GM18502 (cell line): ENCODE measurements around the gene VSTM2B.
"Not testable (repeated sequence)": the region's sequence is repeated elsewhere in the genome, so short reads cannot be mapped to it uniquely, and the experiment has no call there.

Source experiments
- ATAC-seq: cut with Tn5 transposase; IDR thresholded peaks from one replicate; pipeline ENCODE4 v1.9.1; 2021; ENCODE audit warnings: mild to moderate bottlenecking; ENCODE audit not compliant: unreplicated experiment, poor library complexity

Gene VSTM2B

DNA sequence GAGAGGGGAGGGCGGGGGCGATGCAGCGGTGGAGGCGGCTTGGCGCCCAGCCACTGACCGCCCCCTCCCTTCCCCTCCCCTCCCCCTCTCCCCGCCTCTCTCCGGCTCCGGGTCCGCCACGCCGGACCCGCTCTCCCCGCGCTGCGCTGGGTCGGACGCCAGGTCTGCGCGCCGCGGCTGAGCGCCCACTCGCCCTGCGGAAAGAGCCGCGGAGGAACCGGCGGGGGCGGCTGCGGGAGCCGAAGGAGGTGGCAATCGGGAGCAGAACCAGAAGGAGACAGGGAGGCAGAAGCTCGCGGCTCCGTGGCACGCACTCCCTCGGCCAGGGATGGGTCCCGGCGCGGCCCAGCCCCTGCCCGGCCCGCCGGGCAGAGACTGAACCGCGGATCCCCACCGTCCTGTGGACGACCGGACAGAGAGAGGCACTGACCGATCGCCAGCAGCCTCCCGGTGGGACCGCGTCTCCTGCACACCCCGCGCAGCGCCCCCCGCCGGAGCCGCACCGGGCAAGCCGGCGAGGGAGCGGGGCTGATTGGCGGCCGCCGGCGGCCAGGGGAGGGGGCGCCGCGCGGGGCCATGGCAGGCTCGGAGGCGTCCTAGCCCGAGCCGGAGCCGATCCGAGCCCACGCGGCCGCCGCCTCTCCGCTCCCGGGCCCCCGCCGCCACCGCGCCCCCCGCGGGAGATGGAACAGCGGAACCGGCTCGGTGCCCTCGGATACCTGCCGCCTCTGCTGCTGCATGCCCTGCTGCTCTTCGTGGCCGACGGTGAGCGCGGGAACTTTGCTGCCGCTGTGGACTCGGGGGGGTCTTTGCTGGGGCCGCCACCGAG lies at the start of gene VSTM2B:
Gene VSTM2B (plus strand): TSS at position 94 of the 829 bp plus-strand sequence. CDS start 590 bp downstream, at position 684.
- ATAC-seq: no peak

DNA sequence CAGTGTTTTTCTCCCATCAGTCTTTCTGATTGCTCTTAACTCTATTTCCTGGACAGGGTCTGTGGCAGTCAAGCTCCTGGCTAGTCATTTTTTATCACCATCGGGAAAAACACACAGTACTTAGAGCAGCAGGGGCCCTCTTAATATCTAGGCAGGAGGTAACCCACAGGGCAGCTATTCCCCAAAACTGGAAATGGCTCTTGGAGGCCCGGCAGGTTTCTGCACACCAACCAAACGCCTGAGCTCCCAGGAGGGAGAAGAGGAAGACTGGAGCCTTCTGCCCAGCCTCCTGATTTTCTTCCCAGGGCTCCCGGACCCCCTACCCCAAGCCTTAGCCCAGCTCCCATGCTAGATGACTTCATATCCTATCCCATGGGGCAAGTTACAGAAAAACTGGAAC lies 49.3 kb upstream of the VSTM2B start:
- no peak for ATAC-seq

GRCh38 chr19:29477831-29478577 lies 47.8 kb upstream of the VSTM2B start:
- ATAC-seq: no peak

DNA sequence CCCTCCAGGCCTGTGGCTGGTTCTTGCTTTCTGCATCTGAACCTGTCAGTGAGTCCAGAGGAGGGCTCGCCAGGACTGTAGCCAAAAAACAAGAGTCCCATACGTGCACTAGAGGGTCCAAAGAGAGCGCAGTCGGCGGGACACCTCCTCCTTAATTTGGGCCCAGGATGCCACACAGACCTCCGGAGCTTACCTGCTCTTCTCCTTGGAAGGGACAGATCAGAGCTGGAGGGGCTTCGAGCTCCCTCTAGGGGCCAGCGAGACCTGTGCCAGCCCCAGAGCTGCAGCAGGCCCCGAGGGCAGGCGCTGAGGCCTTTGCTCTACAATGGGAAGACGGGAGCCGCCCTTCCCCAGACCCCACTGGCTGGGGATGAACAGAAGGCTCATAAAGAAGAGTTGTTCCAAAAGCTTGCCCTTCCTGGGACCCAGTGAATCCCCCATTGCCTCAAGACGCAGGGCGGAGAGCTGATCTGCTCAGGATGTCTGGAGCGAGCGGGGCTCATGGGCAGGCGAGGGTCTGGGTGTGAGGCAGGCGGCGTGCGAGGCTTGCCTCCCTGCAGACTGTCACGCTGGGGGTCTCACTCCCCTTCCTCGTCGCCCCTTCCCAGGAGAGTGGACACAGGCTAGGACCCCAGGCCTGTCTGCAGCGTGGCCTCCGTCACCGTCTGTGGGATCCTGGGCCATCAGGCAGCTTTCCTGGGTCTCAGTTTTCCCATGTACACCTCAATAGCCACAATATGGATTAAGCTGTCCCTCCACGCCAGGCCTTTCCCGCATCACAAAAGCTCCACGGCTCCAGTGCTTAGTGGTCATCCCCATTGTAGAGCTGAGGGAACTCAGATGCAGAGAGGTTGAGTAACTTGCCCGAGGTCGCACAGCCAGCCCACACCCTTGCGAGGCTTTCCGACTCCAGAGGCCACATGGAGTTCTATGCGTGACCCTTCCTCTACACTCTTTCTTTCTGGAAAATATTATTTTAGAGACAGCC lies 46.9 kb upstream of the VSTM2B start:
- ATAC-seq: no peak

- ATAC-seq: no peak
Measured at GRCh38 chr19:29479941-29480340, 45.9 kb upstream of the VSTM2B start.

- ATAC-seq: no peak
Measured at GRCh38 chr19:29480507-29480906, 45.3 kb upstream of the VSTM2B start.

DNA sequence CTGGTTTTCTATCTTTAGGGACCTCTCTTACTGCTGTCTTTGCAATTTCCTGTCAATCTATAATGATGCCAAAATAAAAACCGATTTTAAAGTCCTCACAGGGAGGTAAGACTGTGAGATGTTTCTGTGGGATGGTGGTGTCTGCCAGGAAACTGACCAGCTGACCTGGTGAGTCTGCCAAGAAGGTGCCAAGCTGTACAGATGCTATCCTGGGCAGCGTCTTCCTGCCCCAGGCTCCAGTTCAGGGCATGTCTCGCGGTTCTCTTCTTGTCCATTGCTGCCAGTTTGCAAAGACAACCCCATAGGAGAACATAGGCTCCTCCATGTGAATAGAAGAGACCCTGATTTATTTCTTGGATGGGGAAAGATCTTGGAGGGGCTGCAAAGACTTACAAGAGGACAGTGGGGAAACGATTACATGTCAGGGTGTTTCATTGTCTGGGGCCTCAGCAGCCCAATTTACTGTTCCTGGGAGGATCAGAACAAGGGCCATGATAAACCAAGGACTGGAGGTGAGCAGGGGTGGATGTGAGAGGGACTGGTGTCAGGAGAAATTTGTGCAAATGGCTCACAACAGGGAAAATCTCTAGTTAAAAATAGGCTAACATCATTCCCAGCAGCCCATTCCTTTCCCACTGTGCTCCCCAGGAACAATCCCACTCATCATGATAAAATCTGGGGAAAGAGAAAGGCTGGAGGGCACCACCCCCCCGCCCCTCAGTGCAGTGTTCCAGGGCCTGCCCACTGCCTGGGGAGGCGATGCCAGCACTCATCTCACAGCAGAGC lies 42.7 kb upstream of the VSTM2B start:
- ATAC-seq: no peak

- ATAC-seq: no peak
Measured at GRCh38 chr19:29483641-29483920, 42.2 kb upstream of the VSTM2B start.

- no peak for ATAC-seq
Measured at GRCh38 chr19:29483944-29484581, 41.7 kb upstream of the VSTM2B start.

GRCh38 chr19:29484876-29485275 lies 40.9 kb upstream of the VSTM2B start:
- no peak for ATAC-seq

DNA sequence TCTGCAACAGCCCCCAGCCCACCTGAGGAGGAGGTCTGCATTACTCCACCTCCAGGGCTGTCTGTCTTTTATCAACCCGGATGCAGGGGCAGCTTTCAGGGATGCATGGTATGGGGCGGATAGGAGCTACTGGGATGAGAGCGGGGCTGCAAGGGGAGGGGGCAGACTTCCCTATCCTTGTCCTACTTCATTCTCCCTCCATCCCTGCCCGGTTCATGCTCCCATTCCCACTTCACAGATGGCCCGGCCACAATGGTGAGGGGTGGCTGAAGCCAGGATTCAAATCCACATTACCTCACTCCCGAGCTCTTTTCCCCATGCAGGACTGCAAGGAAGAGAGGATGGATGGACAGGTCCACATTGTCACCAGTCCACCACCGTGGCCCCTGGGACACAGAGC lies 40.5 kb upstream of the VSTM2B start:
- no peak for ATAC-seq

GRCh38 chr19:29486961-29487360 lies 38.8 kb upstream of the VSTM2B start:
- not testable (repeated sequence) for ATAC-seq

- no peak for ATAC-seq
Measured at GRCh38 chr19:29487432-29487831, 38.4 kb upstream of the VSTM2B start.

GRCh38 chr19:29488316-29488715 lies 37.5 kb upstream of the VSTM2B start:
- ATAC-seq: no peak

DNA sequence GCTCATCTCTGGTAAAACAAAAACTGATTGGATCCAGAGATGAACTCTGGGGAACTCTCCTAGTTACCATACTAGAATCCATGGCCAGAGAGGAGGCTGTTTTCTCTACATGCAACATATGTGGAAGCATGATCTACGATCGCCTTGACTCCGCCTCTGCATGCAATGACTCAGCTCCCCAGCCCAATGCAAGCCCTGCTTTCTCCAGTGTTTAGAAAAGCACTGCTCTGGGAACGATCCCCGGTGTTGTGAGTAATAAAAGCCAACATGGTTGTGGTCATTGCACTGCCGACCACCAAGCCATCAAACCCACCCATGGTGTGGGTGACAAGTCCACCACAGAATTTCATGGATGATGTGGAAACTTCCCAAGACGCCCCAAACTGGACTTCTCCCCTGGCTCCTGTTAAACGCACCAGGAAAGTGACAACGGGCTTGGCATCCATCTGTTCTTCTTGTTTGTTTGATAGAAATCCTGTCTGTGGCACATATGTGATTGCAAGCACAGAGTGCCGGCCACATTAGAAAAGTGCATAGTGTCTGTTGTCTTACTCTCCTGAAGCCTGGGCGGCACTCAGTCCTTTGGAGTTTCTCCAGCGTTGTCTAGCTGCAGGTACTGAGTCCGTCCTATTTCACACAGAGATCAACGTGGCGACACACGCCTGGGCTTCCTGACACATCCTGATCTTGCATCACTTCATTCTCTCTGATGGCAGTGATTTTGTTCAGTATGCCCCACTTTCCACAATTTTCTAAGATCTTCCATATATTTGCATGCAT lies 36.4 kb upstream of the VSTM2B start:
- no peak for ATAC-seq

DNA sequence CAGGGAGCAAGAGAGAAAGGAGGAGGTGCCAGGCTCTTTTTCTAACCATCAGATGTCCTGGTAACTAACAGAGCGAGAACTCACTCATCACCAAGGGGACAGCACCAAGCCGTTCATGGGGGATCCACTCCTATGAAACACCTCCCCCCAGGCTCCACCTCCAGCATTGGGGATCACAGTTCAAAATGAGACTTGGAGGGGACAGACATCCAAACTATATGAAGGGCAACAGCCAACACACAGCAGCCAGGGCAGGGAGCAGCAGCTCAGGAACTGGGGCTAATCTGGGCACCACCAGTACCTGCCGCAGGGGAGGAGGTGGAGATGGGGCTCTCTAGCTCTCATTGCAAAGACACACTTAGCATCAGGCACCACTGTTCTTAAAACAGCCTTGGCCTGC lies 34.3 kb upstream of the VSTM2B start:
- no peak for ATAC-seq

- ATAC-seq: no peak
Measured at GRCh38 chr19:29491995-29492577, 33.7 kb upstream of the VSTM2B start.

- no peak for ATAC-seq
Measured at GRCh38 chr19:29492769-29493168, 33.0 kb upstream of the VSTM2B start.
